Measurements from ENCODE around the gene ANKS1B.

The ANKS1B gene

GRCh38 chr12:99479149-99479548, 505.6 kb downstream of the ANKS1B start:
- DNase-seq (ENCODE audit: low read depth in 2 of 2, low spot score in 1 of 2) = no peak

- DNase-seq (ENCODE audit: low read depth in 2 of 2, low spot score in 1 of 2) = no peak
Observed at GRCh38 chr12:99476956-99477355, 507.8 kb downstream of the ANKS1B start.

- DNase-seq (ENCODE audit: low read depth in 2 of 2, low spot score in 1 of 2) = no peak
Observed at GRCh38 chr12:99455350-99456035, 529.2 kb downstream of the ANKS1B start.

DNA sequence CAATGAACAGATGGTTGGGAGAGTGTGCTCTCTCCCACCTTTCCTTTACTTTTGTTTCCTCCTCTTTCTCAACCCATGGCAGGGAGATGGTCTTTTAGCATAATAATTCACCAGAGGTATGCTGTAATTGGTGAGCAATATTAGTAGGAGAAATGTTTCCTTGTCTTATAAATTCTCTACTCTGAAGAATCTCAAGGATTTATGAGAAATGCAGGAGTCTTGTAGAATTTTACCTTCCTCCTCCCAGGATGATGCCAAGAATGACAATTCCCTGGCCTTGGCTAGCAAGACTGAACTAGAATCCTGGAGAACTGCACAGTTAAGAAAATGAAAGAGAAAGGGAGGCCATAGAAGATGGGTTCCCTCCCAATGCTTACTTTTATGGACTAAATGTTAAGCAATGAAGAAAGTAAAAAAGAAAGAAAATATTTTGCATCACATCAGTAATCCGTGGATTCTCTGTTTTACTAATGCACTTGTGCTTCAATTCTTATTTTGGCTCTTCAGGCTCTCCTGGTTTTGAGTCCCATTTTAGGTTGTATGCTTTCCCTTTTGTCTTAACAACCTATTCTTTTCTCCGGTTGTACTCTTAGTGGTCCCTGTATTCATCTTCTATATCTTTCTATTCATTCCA, 530.1 kb downstream of the ANKS1B start:
- DNase-seq (ENCODE audit: low read depth in 2 of 2, low spot score in 1 of 2) = no peak

- no peak for DNase-seq (ENCODE audit: low read depth in 2 of 2, low spot score in 1 of 2)
Observed at GRCh38 chr12:99453836-99454538, 530.7 kb downstream of the ANKS1B start.

DNA sequence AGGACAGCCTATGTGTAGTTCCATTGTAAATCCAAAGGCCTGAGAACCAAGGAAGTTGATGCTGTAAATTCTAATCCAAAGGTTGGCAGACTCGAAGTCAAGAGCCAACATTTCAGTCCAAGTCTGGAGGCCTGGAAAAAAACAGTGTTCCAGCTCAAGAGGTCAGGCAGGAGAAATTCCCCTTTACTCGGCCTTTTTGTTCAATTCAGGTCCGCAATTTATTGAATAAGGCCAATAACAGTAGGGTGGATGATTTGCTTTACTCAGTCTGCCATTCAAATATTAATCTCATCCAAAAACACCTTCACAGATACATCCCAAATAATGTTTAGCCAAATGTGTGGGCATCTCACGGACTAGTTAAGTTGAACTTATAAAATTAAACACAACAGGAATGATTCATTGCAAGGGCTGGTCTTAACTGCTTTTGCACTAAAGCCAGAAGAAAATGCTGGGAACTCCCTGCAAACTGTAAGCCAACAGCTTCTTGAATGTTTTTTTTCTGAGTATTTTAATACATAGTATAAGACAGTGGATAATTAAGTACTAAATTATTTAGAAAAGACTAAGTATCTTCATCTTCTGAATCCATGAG, 534.6 kb downstream of the ANKS1B start:
- DNase-seq (ENCODE audit: low read depth in 2 of 2, low spot score in 1 of 2) = no peak

- no peak for DNase-seq (ENCODE audit: low read depth in 2 of 2, low spot score in 1 of 2)
Observed at GRCh38 chr12:99444859-99445316, 539.8 kb downstream of the ANKS1B start.

DNA sequence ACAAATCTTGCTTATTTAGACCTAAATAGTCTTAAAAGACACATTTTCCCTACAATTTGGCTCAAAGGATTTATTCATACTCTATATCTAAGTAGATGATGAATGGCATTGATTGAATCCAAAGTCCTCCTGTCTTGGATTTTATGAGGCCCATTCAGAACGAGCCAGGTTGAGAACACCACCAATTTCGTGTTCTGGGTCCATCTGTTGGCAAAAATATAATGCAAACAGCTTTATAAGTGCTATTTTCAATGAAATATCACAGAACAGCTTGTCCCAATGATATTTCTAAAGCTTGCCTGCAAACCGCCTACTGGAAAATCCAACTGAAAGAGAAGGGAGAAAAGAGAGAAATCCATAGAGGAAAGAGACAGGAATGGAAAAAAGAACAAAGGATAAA, 542.0 kb downstream of the ANKS1B start:
- no peak for DNase-seq (ENCODE audit: low read depth in 2 of 2, low spot score in 1 of 2)

- no peak for DNase-seq (ENCODE audit: low read depth in 2 of 2, low spot score in 1 of 2)
Observed at GRCh38 chr12:99439399-99439798, 545.3 kb downstream of the ANKS1B start.

GRCh38 chr12:99436584-99436983, 548.2 kb downstream of the ANKS1B start:
- DNase-seq (ENCODE audit: low read depth in 2 of 2, low spot score in 1 of 2) = no peak

DNA sequence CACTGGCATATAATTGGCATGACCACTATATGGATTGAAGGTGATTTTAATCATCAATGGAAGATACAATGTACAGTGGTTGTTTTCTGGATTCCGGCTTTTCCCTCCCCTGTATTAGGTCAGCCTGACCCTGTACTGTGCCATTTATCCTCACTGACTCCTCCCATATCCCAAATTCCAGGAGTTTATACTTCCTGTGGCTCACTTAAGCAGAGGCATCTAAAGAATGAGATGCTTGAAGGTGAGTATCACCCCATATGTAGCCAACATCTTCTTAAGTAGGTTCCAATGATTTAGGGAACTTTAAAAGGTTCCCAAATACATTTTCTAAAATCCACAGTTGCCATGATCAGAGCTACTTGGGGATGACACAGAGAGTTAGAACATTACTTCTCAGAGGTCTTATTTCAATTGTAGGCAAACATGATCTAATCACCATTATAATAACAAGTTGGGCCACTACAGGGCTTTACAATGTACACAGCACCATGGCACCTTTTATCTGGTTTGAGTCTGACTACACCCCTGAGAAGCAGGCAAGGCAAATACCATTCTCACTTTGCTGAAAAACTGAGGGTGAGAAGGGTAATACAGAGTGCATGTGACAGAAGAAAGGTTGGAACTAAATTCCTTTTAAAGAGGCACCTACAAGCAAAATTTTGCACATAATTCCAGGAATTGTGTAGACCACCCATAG, 549.5 kb downstream of the ANKS1B start:
- no peak for DNase-seq (ENCODE audit: low read depth in 2 of 2, low spot score in 1 of 2)

- DNase-seq (ENCODE audit: low read depth in 2 of 2, low spot score in 1 of 2) = no peak
Observed at GRCh38 chr12:99433155-99433554, 551.6 kb downstream of the ANKS1B start.

- DNase-seq (ENCODE audit: low read depth in 2 of 2, low spot score in 1 of 2) = no peak
Observed at GRCh38 chr12:99431203-99431602, 553.5 kb downstream of the ANKS1B start.

DNA sequence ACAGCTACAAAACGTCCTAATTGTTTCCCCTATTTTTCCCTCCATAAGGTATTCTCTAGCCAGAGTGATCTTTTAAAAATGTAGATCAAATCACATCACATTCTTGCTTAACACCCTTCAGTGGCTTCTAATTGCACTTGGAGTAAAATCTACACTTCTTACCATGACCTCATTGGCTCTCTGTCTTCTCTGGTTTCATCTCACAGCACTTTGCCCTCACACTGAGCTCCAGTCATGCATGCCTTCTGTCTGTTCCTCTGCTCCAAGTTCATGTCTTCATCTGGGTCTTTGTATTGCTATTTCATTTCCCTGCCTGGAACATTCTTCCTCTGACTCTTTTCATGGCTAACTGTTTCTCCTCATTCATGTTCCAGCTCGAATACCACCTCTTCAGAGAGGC, 557.6 kb downstream of the ANKS1B start:
- DNase-seq (ENCODE audit: low read depth in 2 of 2, low spot score in 1 of 2) = no peak

- no peak for DNase-seq (ENCODE audit: low read depth in 2 of 2, low spot score in 1 of 2)
Observed at GRCh38 chr12:99418379-99418778, 566.4 kb downstream of the ANKS1B start.

- no peak for DNase-seq (ENCODE audit: low read depth in 2 of 2, low spot score in 1 of 2)
Observed at GRCh38 chr12:99413751-99414150, 571.0 kb downstream of the ANKS1B start.

DNA sequence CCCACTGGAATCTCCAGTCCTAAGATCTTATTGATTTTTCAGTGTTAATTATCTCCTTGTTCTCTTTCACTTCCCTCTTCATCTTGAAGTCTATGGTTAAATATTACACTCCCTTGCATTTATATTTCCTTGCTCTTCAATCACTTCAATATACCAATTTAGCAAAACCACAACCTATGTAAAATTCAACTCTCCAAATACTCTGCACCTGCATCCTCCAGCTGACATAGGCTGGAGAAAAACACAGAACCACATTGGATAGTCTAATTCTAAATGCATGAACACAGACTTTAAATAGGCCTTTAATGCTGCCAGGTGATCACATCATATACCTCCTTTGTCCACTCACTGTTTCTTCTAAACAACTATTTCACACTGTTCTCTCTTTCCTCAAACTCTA, 591.0 kb downstream of the ANKS1B start:
- no peak for DNase-seq (ENCODE audit: low read depth in 2 of 2, low spot score in 1 of 2)

GRCh38 chr12:99392091-99392850, 592.5 kb downstream of the ANKS1B start:
- no peak for DNase-seq (ENCODE audit: low read depth in 2 of 2, low spot score in 1 of 2)

- DNase-seq (ENCODE audit: low read depth in 2 of 2, low spot score in 1 of 2) = no peak
Observed at GRCh38 chr12:99390707-99391106, 594.0 kb downstream of the ANKS1B start.

GRCh38 chr12:99389751-99390150, 595.0 kb downstream of the ANKS1B start:
- DNase-seq (ENCODE audit: low read depth in 2 of 2, low spot score in 1 of 2) = no peak
